GM18526 (cell line): ENCODE data around the gene RPS6KA2.

ENCODE experiments used
- POLR2A ChIP-seq: IDR thresholded peaks from 3 replicates; pipeline ENCODE4 v1.6.1; 2011; ENCODE audit not compliant: insufficient read length; ENCODE audit errors: extremely low read depth

Gene RPS6KA2

GRCh38 chr6:166566026-166567011, 60.7 kb downstream of the RPS6KA2 start:
- no peak for TF ChIP-seq POLR2A

GRCh38 chr6:166565084-166565967, 61.7 kb downstream of the RPS6KA2 start:
- no peak for TF ChIP-seq POLR2A

- TF ChIP-seq POLR2A, result no peak
Measured at GRCh38 chr6:166563805-166564204, 63.2 kb downstream of the RPS6KA2 start.

GRCh38 chr6:166563200-166563599, 63.9 kb downstream of the RPS6KA2 start:
- TF ChIP-seq POLR2A, result no peak

- TF ChIP-seq POLR2A, result no peak
Measured at GRCh38 chr6:166562726-166563125, 64.3 kb downstream of the RPS6KA2 start.

GRCh38 chr6:166561771-166562359, 65.2 kb downstream of the RPS6KA2 start:
- no peak for TF ChIP-seq POLR2A

- no peak for TF ChIP-seq POLR2A
Measured at GRCh38 chr6:166560222-166560621, 66.8 kb downstream of the RPS6KA2 start.

- TF ChIP-seq POLR2A, result no peak
Measured at GRCh38 chr6:166559662-166560061, 67.4 kb downstream of the RPS6KA2 start.

- TF ChIP-seq POLR2A, result no peak
Measured at GRCh38 chr6:166559211-166559610, 67.8 kb downstream of the RPS6KA2 start.

GRCh38 chr6:166558156-166559005, 68.7 kb downstream of the RPS6KA2 start:
- TF ChIP-seq POLR2A, result no peak

GRCh38 chr6:166556863-166557322, 70.2 kb downstream of the RPS6KA2 start:
- TF ChIP-seq POLR2A, result no peak

GRCh38 chr6:166556336-166556735, 70.7 kb downstream of the RPS6KA2 start:
- no peak for TF ChIP-seq POLR2A

- TF ChIP-seq POLR2A, result no peak
Measured at GRCh38 chr6:166555086-166555485, 72.0 kb downstream of the RPS6KA2 start.

- TF ChIP-seq POLR2A, result no peak
Measured at GRCh38 chr6:166554316-166554715, 72.7 kb downstream of the RPS6KA2 start.
